ENCODE data around the gene LRP1B.

DNA sequence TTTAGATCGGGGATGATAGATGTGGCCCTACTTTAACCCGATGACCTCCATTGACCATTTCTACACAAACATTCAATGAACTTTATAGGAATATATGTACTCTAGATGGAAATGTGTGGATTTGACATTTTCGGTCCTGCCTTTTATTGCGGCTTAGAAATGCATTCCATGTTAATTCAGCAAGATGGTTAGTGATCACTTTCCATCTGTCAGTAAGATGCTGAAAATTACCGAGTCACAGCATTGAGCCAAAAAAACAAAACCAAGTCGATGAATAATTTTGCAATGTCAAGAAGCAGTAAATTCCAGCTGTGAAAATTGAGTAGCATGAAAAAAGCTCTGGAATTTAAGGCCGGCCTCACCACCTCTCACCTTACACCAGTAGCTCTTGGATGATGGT lies 1708.1 kb downstream of the LRP1B start:
- no peak for TF ChIP-seq EZH2 (IDR thresholded peaks at IDR 0.05; ENCODE audit: borderline replicate concordance, low read length)
- TF ChIP-seq CTCF (IDR thresholded peaks at IDR 0.05; ENCODE audit: low read length) = no peak
